ENCODE measurements around the gene PKNOX2.

DNA sequence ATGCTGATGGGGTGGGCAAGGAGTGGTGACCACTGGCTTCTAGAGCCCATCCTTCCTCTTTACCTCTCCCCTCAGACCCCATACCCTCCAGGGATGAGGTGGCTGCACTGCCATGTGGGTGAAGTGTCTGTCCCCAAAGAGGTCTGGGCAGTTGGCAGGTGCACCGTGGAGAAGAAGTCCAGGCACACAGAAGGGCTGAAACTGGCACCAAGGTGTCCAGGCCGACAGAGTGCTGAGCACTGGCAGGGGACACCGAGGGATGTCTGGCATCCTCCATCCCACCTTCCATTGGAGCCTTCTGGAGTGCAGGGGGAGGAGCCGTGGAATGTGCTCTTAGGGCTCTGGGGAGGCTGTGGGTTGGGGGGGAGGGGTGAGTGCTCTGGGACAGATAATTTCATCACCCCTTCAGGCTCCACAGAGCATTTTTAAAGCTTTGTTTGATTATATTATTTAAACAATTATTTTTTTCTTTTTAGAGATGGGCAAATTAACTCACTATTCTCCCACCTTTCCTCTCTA, 37.9 kb downstream of the PKNOX2 start:
- TF ChIP-seq, protein P1, sequence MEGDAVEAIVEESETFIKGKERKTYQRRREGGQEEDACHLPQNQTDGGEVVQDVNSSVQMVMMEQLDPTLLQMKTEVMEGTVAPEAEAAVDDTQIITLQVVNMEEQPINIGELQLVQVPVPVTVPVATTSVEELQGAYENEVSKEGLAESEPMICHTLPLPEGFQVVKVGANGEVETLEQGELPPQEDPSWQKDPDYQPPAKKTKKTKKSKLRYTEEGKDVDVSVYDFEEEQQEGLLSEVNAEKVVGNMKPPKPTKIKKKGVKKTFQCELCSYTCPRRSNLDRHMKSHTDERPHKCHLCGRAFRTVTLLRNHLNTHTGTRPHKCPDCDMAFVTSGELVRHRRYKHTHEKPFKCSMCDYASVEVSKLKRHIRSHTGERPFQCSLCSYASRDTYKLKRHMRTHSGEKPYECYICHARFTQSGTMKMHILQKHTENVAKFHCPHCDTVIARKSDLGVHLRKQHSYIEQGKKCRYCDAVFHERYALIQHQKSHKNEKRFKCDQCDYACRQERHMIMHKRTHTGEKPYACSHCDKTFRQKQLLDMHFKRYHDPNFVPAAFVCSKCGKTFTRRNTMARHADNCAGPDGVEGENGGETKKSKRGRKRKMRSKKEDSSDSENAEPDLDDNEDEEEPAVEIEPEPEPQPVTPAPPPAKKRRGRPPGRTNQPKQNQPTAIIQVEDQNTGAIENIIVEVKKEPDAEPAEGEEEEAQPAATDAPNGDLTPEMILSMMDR (conservative IDR thresholded peaks at IDR 0.05), result no peak
- no peak for TF ChIP-seq ZFX (IDR thresholded peaks at IDR 0.05)

All from C4-2B (cell line).